Skeletal muscle tissue (tissue), 4 donors: ENCODE measurements around the gene STPG1. TPM values are rescaled to one million over a fixed set of nuclear protein-coding genes. Genes with fewer than 3 reads are reported as not detected.

Source experiments
- H3K27ac ChIP-seq: one replicate; pipeline ENCODE4 v1.7.0; 2013; ENCODE audit warnings: mild to moderate bottlenecking, low read depth, low read length, inconsistent platforms
- H3K27me3 ChIP-seq, 3 donors: one replicate each; pipeline ENCODE4 v1.7.0; 2013; ENCODE audit warnings: low read length in 3 of 3; ENCODE audit not compliant: control insufficient read depth in 3 of 3, insufficient read depth in 3 of 3
- H3K36me3 ChIP-seq, 3 donors: one replicate each; pipeline ENCODE4 v1.7.0; 2013; ENCODE audit warnings: low read length in 3 of 3; ENCODE audit not compliant: control insufficient read depth in 3 of 3, insufficient read depth in 3 of 3
- H3K4me1 ChIP-seq, 3 donors: one replicate each; pipeline ENCODE4 v1.7.0; 2013; ENCODE audit warnings: low read length in 3 of 3, mild to moderate bottlenecking in 3 of 3; ENCODE audit not compliant: control insufficient read depth in 3 of 3, insufficient read depth in 3 of 3
- H3K4me3 ChIP-seq, 3 donors: one replicate each; pipeline ENCODE4 v1.7.0; 2013; ENCODE audit warnings: low read length in 3 of 3
- H3K9ac ChIP-seq, 3 donors: one replicate each; pipeline ENCODE4 v1.7.0; 2013; ENCODE audit warnings: low read length in 3 of 3, mild to moderate bottlenecking in 3 of 3, moderate library complexity in 2 of 3, low read depth in 1 of 3
- H3K9me3 ChIP-seq, 3 donors: one replicate each; pipeline ENCODE4 v1.7.0; 2013; ENCODE audit warnings: low read length in 3 of 3; ENCODE audit not compliant: control insufficient read depth in 3 of 3
- total RNA-seq: library from RNA; depleted of rRNA; stranded (reverse); fragments of >200 nt; gene quantifications from one replicate; pipeline ENCODE4 v1.2.3, GENCODE V29; 2014
- donor health status: Osteomylitis.

Gene STPG1
- total RNA-seq, 1 donor from 2014 or later: 0.52 TPM

DNA sequence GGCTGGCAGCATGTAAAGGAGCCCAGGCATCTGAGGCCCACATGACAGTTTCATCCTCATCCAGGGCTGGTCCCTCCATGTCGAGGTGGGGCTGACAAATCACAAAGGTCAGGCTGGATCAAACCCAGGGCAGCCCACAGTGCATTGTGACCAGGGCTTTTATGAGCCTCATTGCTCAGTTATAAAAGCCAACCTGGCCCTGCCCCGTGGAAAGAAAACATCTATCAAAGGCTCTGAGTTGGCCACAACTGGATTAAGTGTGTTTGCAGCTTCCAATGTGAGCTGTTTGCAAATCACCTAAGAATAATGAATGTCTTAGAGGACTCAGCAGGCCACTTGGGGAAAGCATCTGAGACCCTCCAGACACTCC lies 49.0 kb downstream of the STPG1 start:
- Histone ChIP-seq H3K9ac (no peak overlapping the region), H3K27me3 (no peaks in the 10 kb centered on the region), H3K27ac (no peak overlapping the region), H3K4me1 (peaks cover 0 to 20% (median 4%) of the 10 kb centered on the region in 3 donors), H3K4me3 (no peak overlapping the region), H3K36me3 (no peaks in the 10 kb centered on the region), H3K9me3 (no peaks in the 10 kb centered on the region)

DNA sequence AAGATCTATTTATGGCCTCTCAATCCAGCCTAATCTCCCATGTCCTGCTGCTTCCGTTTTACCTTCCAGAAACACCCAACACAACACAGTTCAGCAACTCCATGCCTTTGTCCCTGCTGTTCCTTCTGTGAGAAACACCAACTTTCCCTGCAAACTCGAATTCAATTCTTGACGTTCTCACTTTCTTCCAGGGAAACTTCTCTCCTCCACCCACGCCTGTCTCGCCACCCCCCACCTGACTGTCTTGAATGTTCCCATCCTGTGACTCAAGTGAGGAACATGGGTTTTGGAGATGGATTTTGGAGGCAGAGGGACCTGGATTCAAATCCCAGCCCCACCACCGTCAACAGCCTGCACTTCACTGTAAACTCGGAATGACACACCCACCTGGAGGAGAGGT lies 49.6 kb downstream of the STPG1 start:
- peaks cover 0 to 15% (median 4%) of the 10 kb centered on the region in 3 donors for H3K4me1 ChIP-seq
- no peaks in the 10 kb centered on the region for H3K9me3 ChIP-seq
- no peak overlapping the region for H3K27ac ChIP-seq
- H3K9ac ChIP-seq: no peak overlapping the region
- H3K36me3 ChIP-seq: peaks cover 0 to 4% (median 3%) of the 10 kb centered on the region in 3 donors
- H3K27me3 ChIP-seq: no peaks in the 10 kb centered on the region
- H3K4me3 ChIP-seq: no peak overlapping the region

DNA sequence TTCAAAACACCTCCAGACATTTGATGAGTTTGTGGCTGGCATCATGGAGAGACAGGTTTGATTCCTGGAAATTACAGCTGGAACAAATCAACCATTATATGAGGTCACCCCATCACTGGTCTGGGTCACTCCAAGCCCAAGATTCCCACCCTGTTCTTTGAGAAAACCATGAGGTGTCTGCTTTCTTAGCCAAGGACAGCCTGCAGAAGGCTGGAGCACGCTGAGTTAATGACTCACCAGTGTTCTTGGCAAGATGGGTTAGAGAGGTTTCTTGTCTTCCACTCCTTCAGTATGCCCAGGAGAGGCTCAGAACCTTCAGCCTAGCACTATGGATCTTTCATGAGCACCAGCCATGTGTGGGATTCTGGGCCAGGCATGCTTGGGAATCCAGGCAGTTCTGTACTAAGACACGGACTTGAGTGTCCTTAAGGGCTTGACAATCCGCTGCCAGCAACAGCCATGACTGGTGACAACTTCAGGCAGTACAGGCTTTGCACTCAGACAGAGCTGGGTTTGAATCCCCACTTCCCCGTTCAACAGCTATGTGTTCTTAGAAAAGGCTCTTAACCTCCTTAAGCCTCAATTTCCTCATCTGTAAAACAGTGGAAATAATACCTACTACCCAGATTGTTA lies 50.5 kb downstream of the STPG1 start:
- Histone ChIP-seq H3K27me3 (no peaks in the 10 kb centered on the region), H3K9me3 (no peaks in the 10 kb centered on the region), H3K4me1 (peaks cover 0 to 10% (median 2%) of the 10 kb centered on the region in 3 donors), H3K9ac (no peak overlapping the region), H3K36me3 (peaks cover 0 to 6% (median 3%) of the 10 kb centered on the region in 3 donors), H3K4me3 (no peak overlapping the region), H3K27ac (no peak overlapping the region)

DNA sequence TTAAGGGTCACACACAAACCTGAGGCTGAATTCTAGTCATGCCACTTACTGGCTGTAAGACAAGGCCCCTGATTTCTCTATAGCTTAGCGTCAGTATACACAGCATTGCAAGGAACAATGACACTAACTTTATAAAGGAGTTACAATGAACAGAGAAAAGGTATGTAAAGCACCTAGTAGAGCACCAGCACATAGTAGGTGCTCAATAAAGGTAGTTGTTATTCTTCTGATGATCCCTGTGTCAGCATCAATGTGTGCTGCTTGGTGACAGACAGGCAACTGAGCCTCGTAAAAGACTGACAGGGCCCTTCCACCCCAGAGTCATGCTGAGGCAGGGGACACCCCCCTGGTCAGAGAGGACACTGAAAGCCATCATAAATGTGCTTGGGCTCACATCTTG lies 51.2 kb downstream of the STPG1 start:
- H3K9me3 ChIP-seq: no peaks in the 10 kb centered on the region
- H3K9ac ChIP-seq: no peak overlapping the region
- H3K27ac ChIP-seq: no peak overlapping the region
- no peaks in the 10 kb centered on the region for H3K27me3 ChIP-seq
- peaks cover 0 to 7% (median 2%) of the 10 kb centered on the region in 3 donors for H3K4me1 ChIP-seq
- peaks cover 0 to 6% (median 3%) of the 10 kb centered on the region in 3 donors for H3K36me3 ChIP-seq
- H3K4me3 ChIP-seq: no peak overlapping the region

DNA sequence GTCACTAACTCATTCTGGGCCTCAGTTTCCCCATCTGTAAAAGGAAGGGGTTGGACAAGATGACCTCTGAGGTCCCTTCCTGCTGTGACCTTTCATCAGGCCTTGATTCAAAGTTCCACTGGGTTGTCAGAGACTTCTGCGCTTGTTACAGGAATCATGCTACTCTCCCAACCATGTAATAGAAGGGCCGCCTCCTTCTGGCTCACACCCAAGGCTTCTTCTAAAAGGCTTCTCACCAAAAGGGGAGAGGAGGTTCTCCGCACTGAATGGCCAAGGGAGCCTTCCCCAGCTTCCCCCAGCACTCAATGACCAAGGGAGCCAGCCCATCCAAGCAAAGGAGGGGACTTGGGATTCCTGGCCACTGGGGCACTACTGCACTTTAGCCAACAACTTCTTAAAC lies 51.8 kb downstream of the STPG1 start:
- Histone ChIP-seq H3K9ac (no peak overlapping the region), H3K4me1 (peaks cover 0 to 7% (median 2%) of the 10 kb centered on the region in 3 donors), H3K4me3 (no peak overlapping the region), H3K27me3 (no peaks in the 10 kb centered on the region), H3K27ac (no peak overlapping the region), H3K9me3 (no peaks in the 10 kb centered on the region), H3K36me3 (peaks cover 0 to 8% (median 3%) of the 10 kb centered on the region in 3 donors)

DNA sequence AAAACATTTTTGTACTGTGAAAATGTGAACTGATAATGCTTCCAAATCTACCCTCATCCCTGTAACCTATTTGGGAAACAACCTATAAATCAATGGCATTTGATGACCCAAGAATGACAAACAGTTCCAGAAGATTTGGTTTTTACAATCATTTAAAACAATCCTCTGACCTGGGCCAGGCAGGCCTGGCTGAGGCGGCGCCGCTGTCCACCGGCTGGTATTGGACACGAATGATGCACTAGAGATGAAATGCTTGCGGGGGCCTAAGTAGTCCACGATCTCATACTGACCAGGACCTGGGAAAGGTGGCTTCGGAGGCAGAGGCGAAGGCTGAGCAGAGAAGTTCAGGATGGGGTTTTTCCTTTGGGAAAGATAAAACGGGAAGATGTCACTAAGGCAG lies 52.9 kb downstream of the STPG1 start:
- H3K4me1 ChIP-seq: peaks cover 0 to 7% (median 2%) of the 10 kb centered on the region in 3 donors
- H3K9me3 ChIP-seq: no peaks in the 10 kb centered on the region
- H3K27ac ChIP-seq: no peak overlapping the region
- no peak overlapping the region for H3K4me3 ChIP-seq
- no peaks in the 10 kb centered on the region for H3K27me3 ChIP-seq
- H3K9ac ChIP-seq: no peak overlapping the region
- peaks cover 2 to 8% (median 3%) of the 10 kb centered on the region in 3 donors for H3K36me3 ChIP-seq

DNA sequence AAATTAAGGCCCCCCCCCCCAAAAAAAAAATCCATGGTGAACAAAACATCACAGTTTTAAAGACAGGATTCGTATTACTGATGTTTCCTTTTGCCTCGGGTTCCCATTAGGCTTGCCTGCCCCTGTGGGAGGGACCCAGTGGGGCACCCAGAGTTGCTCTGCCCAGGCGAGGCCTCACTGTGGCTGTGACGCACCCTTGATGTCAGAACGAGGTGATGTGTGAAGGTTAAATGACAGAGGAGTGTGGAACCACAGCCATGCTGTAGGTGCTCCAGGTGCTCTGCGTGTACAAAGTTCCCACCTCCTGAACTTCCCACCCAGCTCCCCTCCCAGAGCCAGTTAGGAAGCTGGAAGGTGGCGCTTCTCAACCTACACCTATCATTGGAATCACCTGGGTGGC lies 56.5 kb downstream of the STPG1 start:
- Histone ChIP-seq H3K4me1 (no peaks in the 10 kb centered on the region), H3K36me3 (peaks cover 2 to 8% (median 3%) of the 10 kb centered on the region in 3 donors), H3K9ac (no peak overlapping the region), H3K27me3 (no peaks in the 10 kb centered on the region), H3K27ac (no peak overlapping the region), H3K9me3 (no peaks in the 10 kb centered on the region), H3K4me3 (no peak overlapping the region)

DNA sequence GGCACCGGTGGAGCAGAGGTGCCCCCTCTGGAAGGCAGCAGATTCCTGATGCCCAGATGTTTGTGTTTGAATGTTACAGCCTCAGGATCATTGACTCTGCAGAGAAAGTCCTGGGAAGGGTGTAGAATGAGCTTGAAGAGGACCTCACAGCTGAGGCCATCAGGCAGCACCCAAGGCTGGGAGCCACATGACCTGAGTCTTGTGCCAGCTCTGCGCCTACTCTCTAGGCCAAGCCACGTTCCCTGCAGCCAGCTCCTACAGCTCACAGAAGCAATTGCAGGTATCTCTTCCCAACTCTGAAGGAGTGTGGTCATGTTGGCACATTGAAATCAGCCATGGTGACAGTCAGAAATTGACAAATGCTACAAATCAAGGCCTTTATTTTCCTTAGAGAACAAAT lies 58.1 kb downstream of the STPG1 start:
- no peaks in the 10 kb centered on the region for H3K4me1 ChIP-seq
- H3K36me3 ChIP-seq: peaks cover 2 to 8% (median 3%) of the 10 kb centered on the region in 3 donors
- H3K9me3 ChIP-seq: no peaks in the 10 kb centered on the region
- no peaks in the 10 kb centered on the region for H3K27me3 ChIP-seq
- no peak overlapping the region for H3K4me3 ChIP-seq
- H3K9ac ChIP-seq: no peak overlapping the region
- no peak overlapping the region for H3K27ac ChIP-seq

DNA sequence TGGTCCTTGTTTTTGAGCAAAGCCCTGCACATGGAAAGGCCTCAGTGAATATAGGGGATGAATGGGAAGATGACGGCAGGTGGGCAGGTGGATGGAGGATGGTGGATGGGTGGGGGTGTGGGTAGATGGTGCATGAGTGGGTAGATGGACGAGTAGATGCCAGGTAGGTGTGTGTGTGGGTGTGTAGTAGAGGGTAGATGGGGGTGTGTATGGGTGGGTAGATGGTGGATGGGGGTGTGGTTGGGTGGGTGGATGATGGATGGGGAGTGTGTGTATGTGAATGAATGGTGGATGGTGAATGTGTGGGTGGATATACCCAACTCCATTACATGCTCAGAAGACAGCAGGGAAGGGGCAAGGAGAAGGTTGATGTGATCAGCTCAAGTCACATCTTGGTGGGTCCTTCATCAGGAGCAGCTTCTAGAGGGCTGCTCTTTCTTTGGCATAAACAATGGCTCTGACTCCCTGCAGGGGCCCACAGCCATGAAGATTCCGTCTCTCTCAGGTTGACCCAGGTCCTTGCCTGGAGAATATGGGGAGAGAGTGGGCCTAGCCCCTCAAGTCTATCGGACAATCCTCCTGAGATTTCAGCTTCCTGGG lies 60.2 kb downstream of the STPG1 start:
- Histone ChIP-seq H3K4me1 (no peaks in the 10 kb centered on the region), H3K27me3 (no peaks in the 10 kb centered on the region), H3K9ac (no peak overlapping the region), H3K27ac (no peak overlapping the region), H3K4me3 (no peak overlapping the region), H3K9me3 (no peaks in the 10 kb centered on the region), H3K36me3 (peaks cover 0 to 2% (median 2%) of the 10 kb centered on the region in 3 donors)

DNA sequence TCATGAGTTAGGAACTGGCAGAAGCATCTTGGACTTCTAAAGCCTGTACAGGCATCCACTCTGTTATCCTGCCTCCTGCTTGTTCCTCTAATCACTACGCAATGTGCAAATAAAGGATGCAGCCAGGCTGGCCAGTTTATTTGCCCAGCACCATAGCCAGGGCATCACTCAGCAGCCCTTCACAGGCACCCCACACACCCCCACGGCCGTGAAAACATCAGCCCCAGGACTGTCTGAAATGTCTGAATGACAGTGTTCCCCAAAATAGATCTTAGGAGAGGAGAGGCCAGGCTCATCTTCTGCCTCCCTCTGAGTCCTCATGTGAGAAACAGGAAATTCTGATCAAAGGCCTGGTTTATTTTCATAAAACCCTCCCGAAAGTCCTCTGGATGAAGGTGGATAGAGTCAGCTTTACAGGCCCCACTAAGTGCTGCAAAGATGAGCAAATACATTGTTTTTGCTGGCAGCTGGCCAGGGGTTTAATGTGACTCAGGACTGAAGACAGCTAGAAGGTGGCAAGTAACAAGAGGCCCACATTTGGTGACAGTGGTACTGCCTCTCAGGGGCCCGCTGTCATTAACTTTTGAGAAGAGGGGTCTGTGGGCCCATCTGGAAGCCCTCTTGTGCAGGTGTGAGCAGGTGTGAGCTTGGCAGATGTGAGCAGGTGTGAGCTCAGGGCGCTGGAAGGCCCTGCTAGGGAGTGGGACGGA lies 61.5 kb downstream of the STPG1 start:
- Histone ChIP-seq H3K27ac (no peak overlapping the region), H3K9me3 (no peaks in the 10 kb centered on the region), H3K4me1 (no peaks in the 10 kb centered on the region), H3K27me3 (no peaks in the 10 kb centered on the region), H3K9ac (no peak overlapping the region), H3K4me3 (no peak overlapping the region), H3K36me3 (peaks cover 0 to 2% (median under 1%) of the 10 kb centered on the region in 3 donors)
